ENCODE measurements around the gene ABCB9.
A peak's percentile ranks its signal among the peaks of the same experiment; 100 is the strongest.

Gene ABCB9

DNA sequence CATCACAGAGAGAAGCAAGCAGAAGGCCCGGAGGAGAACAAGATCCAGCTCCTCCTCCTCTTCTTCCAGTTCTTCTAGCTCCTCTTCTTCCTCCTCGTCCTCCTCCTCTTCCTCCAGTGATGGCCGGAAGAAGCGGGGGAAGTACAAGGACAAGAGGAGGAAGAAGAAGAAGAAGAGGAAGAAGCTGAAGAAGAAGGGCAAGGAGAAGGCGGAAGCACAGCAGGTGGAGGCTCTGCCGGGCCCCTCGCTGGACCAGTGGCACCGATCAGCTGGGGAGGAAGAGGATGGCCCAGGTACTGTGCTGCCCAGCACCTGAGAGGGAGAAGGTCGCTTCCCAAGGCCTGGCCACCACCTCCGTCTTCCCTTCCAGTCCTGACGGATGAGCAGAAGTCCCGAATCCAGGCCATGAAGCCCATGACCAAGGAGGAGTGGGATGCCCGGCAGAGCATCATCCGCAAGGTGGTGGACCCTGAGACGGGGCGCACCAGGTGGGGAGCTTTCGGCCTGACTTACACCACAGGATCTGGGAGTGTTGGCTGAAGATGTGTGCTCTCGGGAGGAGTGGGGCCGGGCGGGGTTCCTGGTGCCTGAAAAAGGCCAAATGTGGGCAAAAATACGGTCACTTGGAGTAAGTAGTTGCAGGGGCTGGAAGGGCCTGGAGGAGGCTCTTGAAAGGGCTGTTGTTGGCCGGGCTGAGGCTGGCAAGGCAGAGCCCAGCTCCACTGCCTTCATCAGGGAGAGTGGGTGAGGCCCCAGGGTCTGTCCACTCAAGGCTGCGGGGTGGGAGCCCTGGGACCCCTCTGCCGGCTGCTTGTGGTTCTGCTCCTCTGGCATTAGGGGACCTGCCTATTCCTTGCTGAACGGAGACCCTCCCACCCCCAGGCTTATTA, 15.6 kb upstream of the ABCB9 start:
- DNase-seq: no peak

DNA sequence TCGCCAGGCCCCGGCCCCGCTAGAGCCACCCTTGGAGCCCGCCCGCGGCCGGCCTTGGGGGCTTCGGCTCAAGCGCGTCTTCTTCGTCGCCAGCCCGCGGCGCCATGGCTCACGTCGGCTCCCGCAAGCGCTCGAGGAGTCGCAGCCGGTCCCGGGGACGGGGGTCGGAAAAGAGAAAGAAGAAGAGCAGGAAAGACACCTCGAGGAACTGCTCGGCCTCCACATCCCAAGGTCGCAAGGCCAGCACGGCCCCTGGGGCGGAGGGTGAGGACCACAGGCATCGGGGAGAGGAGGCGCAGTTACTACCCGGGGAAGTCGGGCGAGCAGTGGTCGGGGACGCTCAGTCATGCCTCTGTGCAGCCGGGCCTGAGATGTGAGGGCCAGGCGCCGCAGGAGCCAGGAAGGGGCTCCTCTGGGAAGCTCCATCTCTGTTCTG, 14.8 kb upstream of the ABCB9 start:
- DNase-seq: no peak

GRCh38 chr12:122980183-122981035, 14.1 kb upstream of the ABCB9 start, which contains the start of gene ARL6IP4:
TSS of gene ARL6IP4 (plus strand) at chr12:122980681. CDS start at chr12:122981140, 459 bp downstream.
- peak; percentile 88 for DNase-seq

DNA sequence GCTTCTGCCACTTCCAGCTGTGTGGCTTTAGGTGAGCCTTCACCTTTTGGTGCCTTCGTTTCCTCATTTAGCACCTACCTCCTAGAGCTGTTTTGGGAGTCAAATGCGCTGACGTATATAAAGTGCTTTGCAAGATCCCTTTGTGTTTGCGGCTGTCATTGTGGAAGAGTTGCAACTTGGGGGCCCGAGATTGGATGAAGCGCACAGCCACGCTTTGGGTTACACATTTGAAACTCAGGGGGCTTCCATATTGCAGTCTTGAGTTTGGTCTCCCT, 13.6 kb upstream of the ABCB9 start:
- no peak for DNase-seq

GRCh38 chr12:122979001-122979907, 13.0 kb upstream of the ABCB9 start:
- DNase-seq: peak; percentile 62

DNA sequence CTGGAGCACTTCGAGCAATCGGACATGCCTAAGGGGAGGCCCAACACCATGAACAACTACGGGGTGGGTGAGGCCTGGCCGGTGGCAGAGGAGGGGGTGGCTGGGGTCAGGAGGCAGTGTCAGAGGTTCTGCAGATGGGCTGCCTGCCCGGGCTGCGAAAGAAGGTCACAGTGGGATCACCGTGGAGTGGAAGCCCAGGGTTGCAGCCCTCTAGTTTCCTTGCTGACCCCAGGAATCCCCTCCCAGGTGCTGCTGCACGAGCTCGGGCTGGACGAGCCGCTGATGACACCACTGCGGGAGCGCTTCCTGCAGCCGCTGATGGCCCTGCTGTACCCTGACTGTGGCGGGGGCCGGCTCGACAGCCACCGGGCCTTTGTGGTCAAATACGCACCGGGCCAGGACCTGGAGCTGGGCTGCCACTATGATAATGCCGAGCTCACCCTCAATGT, 12.3 kb upstream of the ABCB9 start:
- no peak for DNase-seq

DNA sequence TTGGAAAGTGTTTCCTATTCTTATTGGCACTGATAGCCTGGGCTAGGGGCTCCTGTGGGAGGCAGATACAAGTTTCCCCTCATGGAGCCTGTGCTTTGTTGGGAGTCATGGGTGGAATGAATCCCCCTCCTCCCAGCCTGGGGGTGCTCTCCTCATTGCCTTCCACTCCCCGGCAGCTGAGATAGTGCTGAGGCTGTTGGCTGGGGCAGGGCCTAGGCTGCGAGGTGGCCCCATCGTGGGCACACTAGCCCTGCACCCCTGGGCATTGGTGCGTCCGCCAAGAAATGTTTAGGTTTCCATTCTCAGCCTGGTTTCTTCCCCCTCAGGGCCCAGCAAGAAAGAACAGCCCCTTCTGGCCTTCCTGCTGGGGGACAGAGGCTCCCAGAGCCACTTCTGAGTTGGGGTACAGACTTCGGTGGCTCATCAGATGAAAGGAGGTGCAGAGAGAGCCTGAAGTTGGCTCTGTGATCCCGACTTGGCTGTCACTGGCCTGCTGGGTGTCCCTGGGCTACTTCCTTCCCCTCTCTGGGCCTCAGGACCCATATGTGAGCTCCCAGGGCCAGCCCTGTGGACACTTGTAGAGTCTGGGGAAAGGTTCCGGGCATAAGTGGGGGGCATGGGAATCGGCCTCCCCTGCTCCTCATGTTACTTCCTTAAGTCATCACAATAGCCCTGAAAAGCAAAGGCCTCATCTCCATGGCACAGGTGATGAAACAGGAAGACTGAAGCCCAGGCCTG, 11.6 kb upstream of the ABCB9 start:
- DNase-seq: no peak

DNA sequence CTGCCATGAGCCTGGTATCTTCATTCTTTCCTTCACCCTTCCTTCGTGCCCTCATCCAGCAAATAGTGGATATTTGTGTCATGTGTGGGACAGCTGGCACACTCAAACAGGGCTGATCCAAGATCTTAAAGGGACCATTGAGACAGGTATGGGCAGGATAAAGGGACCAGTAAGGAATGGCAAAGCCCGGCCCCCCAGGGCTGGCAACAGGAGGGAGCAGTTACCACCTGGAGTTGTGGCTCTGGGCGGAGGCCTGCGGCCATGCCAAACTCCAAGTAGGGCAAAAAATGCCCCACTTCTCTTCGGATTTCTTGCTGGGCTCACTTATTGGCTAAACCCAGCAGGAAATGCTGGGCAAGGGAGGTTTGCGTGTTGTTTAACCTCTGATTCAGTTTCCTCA, 10.9 kb upstream of the ABCB9 start:
- DNase-seq: no peak

DNA sequence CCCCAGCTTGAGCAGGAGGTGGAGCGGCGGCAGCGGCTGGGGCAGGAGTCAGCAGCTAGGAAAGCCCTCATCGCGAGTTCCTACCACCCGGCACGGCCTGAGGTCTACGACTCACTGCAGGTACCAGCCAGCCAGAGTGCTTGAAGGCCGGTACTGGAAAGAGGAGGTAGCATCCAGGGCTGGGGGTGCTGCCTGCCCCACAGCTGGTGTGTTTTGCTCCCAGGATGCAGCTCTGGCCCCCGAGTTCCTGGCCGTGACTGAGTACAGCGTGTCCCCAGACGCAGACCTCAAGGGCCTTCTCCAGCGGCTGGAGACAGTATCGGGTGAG, 10.3 kb upstream of the ABCB9 start:
- DNase-seq: no peak

DNA sequence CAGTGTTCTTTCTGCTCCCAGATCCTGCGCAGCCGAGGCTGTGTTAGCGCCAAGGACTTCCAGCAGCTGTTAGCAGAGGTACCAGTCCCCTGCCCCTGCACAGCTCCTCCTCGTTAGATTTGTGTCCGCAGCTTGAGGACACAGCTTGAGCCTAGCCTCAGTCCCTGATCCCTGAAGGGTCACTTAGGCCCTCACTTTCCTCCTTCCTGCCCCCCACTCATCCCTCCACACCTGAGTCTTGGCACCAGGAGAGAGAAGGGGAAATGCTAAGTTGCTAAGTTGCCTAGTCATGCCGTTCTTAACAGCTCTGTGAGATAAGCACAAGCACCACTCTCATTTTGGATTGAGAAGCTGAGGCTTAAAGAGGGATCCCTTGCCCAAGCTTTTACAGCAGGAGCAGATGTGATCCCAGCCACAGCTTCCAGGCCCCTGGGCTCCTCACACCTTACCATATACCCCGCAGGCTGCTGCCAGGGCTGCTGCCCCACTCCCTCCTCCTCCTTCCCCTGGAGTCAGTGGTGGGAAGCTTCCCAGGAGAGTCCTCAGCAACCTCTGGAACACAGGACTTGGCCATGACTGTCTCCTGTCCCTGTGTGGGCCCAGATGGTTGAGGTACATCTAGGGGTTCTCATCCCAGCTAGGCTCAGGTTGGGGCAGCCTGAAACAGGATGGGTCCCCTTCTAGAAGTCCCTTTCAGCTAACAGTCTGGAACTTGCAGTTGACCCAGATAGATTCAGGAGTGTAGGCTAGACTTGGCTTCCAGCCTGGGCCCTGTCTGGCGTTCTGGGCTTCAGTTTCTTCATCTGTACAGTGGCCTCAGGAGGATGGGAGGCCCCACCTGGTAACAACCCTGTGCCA, 9.8 kb upstream of the ABCB9 start:
- peak; percentile 62 for DNase-seq

DNA sequence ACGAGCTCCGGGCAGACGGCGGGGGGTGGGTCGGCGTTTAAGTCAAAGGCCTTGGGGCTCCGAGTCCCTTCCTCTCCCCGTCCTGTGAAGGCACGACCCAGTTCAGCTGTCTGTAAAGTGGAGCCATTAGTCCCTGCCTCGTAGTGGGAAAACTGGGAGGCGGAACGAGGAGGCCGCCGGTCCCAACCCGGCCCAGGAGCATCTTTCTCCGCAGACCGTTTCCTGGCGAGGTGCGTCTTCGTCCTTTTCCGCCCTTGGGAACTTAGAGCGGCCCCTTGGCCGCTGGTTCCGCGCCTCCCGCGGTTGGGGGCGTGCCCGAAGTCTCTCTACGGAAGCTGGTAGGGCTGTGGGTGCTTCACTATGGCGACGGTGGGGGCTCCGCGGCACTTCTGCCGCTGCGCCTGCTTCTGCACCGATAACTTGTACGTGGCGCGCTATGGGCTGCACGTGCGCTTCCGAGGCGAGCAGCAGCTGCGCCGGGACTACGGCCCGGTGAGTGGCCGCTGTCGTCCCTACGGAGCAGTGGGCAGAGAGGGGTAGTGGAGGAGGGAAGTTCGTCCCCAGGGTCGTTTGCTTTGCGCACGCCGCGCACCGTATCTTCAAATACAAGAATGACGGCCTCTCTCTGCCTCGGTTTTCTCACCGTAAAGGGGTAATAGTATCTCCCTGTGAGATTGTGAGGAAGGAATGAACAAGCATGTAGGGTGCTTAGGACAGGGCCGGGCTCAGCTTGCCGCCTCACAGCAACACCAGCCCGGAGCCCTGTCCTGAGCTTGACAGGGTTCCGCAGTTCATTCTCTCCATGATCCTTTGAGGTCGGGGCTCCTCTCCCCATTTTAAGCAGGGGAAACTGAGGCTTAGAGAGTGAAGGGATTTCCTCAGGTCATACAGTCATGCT, 8.9 kb upstream of the ABCB9 start, which contains the start of gene OGFOD2:
Gene OGFOD2, plus strand, starts transcription at position 353 of the 898 bp plus-strand sequence. Its CDS starts 8 bp downstream, at position 361.
- peak; percentile 96 for DNase-seq

- DNase-seq: peak; percentile 100
Measured at GRCh38 chr12:122974274-122974891, 8.1 kb upstream of the ABCB9 start.

DNA sequence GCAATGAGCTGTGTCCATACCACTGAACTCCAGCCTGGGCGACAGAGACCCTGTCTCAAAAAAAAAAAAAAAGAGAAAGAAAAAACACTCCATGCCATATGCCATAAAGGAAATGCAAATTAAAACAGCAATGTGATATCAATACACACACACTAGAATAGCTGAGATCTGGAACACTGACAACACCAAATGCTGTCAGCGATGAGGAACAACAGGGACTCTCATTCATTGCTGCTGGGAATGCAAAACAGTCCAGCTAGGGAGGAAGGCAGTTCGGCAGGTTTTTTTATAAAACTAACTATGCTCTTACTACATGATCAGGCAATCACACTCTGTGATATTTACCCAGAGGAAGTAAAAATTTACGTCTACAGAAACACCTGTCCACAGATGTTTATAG, 3.4 kb upstream of the ABCB9 start:
- DNase-seq: no peak

- no peak for DNase-seq
Measured at GRCh38 chr12:122968104-122968503, 1.8 kb upstream of the ABCB9 start.

DNA sequence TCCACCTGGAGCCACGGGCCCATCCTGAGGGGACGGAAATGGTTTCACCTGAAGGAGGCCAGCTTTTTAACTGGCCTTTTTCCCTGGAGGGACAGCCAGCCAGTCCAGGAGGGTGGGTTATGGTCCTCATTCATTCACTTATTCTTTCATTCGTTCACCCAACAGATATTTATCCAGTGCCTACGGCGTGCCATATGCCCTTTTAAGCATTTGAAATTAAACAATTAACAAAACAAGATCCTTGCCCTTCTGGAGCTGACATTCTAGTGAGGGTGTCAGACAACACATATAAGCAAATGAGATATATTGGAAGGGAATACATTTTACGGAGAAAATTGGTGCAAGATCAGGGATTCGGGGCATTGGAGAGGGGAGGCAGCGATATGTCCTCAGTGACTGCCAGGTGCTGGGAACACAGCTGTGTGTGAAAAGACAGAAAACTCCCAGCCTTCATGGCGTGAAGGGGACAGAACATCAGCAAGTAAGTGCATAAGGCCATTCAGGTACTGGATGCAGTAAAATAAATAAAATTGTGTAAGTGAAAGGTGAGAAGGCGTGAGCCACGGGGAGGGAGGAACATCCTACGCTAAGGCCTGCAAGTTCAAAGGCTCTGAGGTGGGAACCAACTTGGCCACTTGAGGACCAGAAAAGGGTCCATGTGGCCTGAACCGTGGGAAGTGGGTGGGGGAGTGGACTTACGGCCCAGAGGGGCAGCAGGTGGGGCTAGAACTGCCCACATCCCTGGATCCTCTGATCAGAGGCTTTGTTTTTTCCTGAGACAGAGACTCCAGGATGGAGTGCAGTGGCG, 684 bp upstream of the ABCB9 start:
- no peak for DNase-seq

GRCh38 chr12:122965321-122965751, 927 bp downstream of the ABCB9 start:
- peak; percentile 60 for DNase-seq

DNA sequence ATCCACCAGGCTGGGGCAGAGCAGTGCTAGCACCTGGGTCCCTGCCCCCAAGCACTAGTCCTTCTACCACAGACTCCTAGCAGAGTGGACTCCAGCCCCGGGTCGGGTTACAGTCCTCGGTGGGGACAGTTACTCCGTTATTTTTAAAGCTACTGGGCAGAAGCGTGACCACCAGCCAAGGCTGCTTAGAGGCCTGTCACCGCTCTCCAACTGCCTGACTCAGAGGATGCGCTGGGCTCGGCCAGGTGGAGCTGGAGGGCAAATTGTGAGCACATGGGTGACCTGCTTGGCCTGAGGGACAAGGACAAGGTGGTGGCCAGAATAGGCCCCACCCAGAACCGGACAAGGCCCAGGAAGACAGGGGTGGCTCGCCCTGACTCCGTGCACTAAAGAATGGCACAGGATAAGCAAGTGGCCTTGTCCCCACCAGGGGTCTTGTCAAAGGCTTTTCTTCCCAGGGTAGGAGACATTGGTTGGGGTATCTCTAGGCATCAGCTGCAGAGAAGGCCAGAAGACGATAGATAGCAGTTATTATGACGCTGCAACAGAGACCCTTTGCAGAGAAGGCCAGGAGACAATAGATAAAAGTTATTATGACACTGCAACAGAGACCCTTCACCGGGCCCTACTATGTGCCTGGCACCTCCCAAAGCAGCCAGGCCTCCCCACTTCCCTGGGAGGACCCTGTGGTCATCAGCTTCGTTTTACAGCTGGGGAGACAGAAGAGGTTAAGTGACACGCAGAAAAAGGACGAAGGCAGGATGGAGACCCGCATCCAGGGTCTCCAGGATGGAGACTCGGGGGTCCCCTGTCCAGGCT, 1.6 kb downstream of the ABCB9 start:
- peak; percentile 71 for DNase-seq

- DNase-seq: peak; percentile 53
Measured at GRCh38 chr12:122963941-122964265, 2.4 kb downstream of the ABCB9 start.
